GM23248 (cell line): ENCODE data around the gene SLC29A3.

Experiments
- EZH2 ChIP-seq: fragments of 200-600 bp; sonication (generic); IDR thresholded peaks from 2 replicates; pipeline ENCODE4 v1.6.1; 2018; ENCODE audit warnings: antibody characterized with exemption, mild to moderate bottlenecking; ENCODE audit not compliant: insufficient read depth, poor library complexity, severe bottlenecking
- EZH2phosphoT487 ChIP-seq: fragments of 200-600 bp; sonication (generic); IDR thresholded peaks from 2 replicates; pipeline ENCODE4 v1.6.1; 2018; ENCODE audit warnings: antibody characterized with exemption, moderate library complexity, mild to moderate bottlenecking, low read depth; ENCODE audit not compliant: insufficient read depth

GRCh38 chr10:71323407-71323806 lies 4.3 kb downstream of the SLC29A3 start:
- TF ChIP-seq EZH2phosphoT487 (no peak), EZH2 (no peak)
